ENCODE data around the gene BCAS4.

DNA sequence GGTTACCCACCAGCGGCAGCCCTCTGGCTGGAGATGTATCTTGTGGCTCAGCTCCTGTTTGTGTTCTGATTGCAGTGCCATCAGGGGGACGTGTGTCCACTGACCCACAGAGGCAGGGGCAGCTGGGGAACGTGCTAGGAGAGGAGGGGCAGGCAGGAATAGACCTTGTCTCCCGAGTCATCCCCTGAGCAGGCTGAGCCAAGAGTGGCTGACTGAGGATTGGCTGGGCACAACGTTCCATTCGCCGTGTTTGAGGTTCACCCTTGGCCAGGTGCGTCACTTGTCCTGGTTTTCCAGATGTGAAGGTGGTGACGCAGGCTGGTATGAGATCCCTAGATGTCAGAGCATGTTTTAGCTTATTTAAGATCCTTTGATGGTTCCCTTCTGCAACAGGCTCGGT is 78.7 kb downstream of the BCAS4 start:
- TF ChIP-seq GATA3 (IDR thresholded peaks at IDR 0.05; ENCODE audit: low read depth, low read length) (no peak), GATA2 (IDR thresholded peaks at IDR 0.05; ENCODE audit: low read depth, low read length) (no peak)
